H1 (cell line): Measurements from ENCODE around the gene SPTBN1. TPM values are rescaled to one million over a fixed set of nuclear protein-coding genes. Genes with fewer than 3 reads are reported as not detected.

Experiments
- CTCF ChIA-PET: fragments of 300-600 bp; sonication (Branson Sonifier 250); formaldehyde crosslinking; loops from one replicate; lab custom pipeline; 2021; ENCODE audit not compliant: partially characterized antibody; lab: Charles Lee
- POLR2A ChIA-PET: fragments of 300-600 bp; sonication (Branson Sonifier 250); formaldehyde crosslinking; loops from one replicate; lab custom pipeline; 2021; ENCODE audit warnings: inconsistent platforms; ENCODE audit not compliant: partially characterized antibody; lab: Charles Lee
- DNase-seq, 2 experiments: peaks; one replicate each; pipeline versions ENCODE4 v3.0.0 to v3.0.0-alpha.2; 2010 to 2022; ENCODE audit warnings: low spot score in 2 of 2, low read depth in 1 of 2, mixed read lengths in 1 of 2
- FAIRE-seq: peaks from 2 replicates; lab custom pipeline; 2011; peaks lifted over from hg19 to GRCh38; lab: Jason Lieb, UNC
- H2AFZ ChIP-seq: 2 replicates; pipeline ENCODE4 v1.8.1; 2012; ENCODE audit warnings: low read length, inconsistent platforms
- H2AK5ac ChIP-seq: 2 replicates; pipeline ENCODE4 v1.6.1; 2013; ENCODE audit warnings: low read depth, low read length
- H2BK120ac ChIP-seq: replicated peaks from 2 replicates; pipeline ENCODE3; 2013; ENCODE audit warnings: low read depth, low read length, inconsistent platforms
- H2BK12ac ChIP-seq: 2 replicates; pipeline ENCODE4 v1.6.1; 2013; ENCODE audit warnings: low read depth, low read length
- H2BK15ac ChIP-seq: 2 replicates; pipeline ENCODE4 v1.6.1; 2013; ENCODE audit warnings: low read length
- H2BK20ac ChIP-seq: 2 replicates; pipeline ENCODE4 v1.6.1; 2013; ENCODE audit warnings: low read length
- H2BK5ac ChIP-seq: 2 replicates; pipeline ENCODE4 v1.6.1; 2013; ENCODE audit warnings: low read depth, low read length
- H3K14ac ChIP-seq: 2 replicates; pipeline ENCODE4 v1.6.1; 2013; ENCODE audit warnings: inconsistent platforms; ENCODE audit not compliant: insufficient read length
- H3K18ac ChIP-seq: 2 replicates; pipeline ENCODE4 v1.6.1; 2013; ENCODE audit warnings: low read length; ENCODE audit errors: extremely low read depth
- H3K23ac ChIP-seq: 2 replicates; pipeline ENCODE4 v1.6.1; 2013; ENCODE audit warnings: inconsistent platforms; ENCODE audit not compliant: insufficient read length
- H3K23me2 ChIP-seq: 2 replicates; pipeline ENCODE4 v1.6.1; 2013; ENCODE audit warnings: low read depth, low read length
- H3K27ac ChIP-seq: 2 replicates; pipeline ENCODE4 v1.6.1; 2011; ENCODE audit warnings: low read depth, low read length, inconsistent platforms
- H3K27me3 ChIP-seq, 4 experiments: replicated peaks in 1 of 4; 1 replicate in 1 of 4; 2 replicates in 3 of 4; pipeline versions ENCODE4 v1.6.1 to v1.8.1; 2011 to 2013; ENCODE audit warnings: low read length in 3 of 4, mild to moderate bottlenecking in 3 of 4, inconsistent platforms in 2 of 4, mixed read lengths in 2 of 4, moderate library complexity in 1 of 4; ENCODE audit not compliant: control insufficient read depth in 3 of 4, insufficient read depth in 3 of 4; ENCODE audit errors: extremely low read depth in 1 of 4
- H3K36me3 ChIP-seq, 4 experiments: 2 replicates each; pipeline versions ENCODE4 v1.6.1 to v1.8.1; 2011 to 2013; ENCODE audit warnings: mild to moderate bottlenecking in 4 of 4, low read length in 3 of 4, moderate library complexity in 2 of 4, control low read depth in 1 of 4, inconsistent platforms in 1 of 4; ENCODE audit not compliant: insufficient read depth in 4 of 4, control insufficient read depth in 2 of 4
- H3K4ac ChIP-seq: replicated peaks from 2 replicates; pipeline ENCODE3; 2013; ENCODE audit warnings: low read length, low read depth, mixed read lengths, inconsistent platforms; ENCODE audit not compliant: insufficient read length
- H3K4me1 ChIP-seq, 4 experiments: replicated peaks in 1 of 4; 1 replicate in 1 of 4; 2 replicates in 3 of 4; pipeline versions ENCODE4 v1.6.1 to v1.8.1; 2011 to 2013; ENCODE audit warnings: low read length in 3 of 4, inconsistent platforms in 2 of 4, mixed read lengths in 1 of 4; ENCODE audit not compliant: insufficient read depth in 4 of 4, control insufficient read depth in 3 of 4
- H3K4me2 ChIP-seq, 2 experiments: 2 replicates each; pipeline versions ENCODE4 v1.6.1 to v1.8.1; 2011 to 2013; ENCODE audit warnings: low read depth in 2 of 2, low read length in 2 of 2, control low read depth in 1 of 2, inconsistent platforms in 1 of 2, mild to moderate bottlenecking in 1 of 2; ENCODE audit not compliant: insufficient read depth in 1 of 2
- H3K4me3 ChIP-seq, 4 experiments: fragments of 200-600, 300-600 bp in 1 of 4; sonication (generic), shearing (Covaris generic), sonication (Bioruptor Twin) in 1 of 4; 2 replicates each; pipeline versions ENCODE4 v1.5.1 to v1.8.1; 2011 to 2016; ENCODE audit warnings: low read length in 4 of 4, low read depth in 3 of 4, control low read depth in 2 of 4, inconsistent platforms in 2 of 4, mild to moderate bottlenecking in 2 of 4, mixed read lengths in 1 of 4, moderate library complexity in 1 of 4; ENCODE audit not compliant: insufficient read depth in 2 of 4; ENCODE audit errors: extremely low read depth in 1 of 4
- H3K56ac ChIP-seq: replicated peaks from 2 replicates; pipeline ENCODE3; 2013; ENCODE audit warnings: low read depth, mild to moderate bottlenecking, mixed read lengths, low read length, inconsistent platforms; ENCODE audit not compliant: insufficient read length
- H3K79me1 ChIP-seq: 2 replicates; pipeline ENCODE4 v1.6.1; 2013; ENCODE audit warnings: low read depth, low read length, control low read depth
- H3K79me2 ChIP-seq, 2 experiments: 2 replicates each; pipeline versions ENCODE4 v1.6.1 to v1.8.1; 2012 to 2013; ENCODE audit warnings: low read length in 2 of 2, mild to moderate bottlenecking in 2 of 2, inconsistent platforms in 1 of 2; ENCODE audit not compliant: insufficient read depth in 2 of 2, control insufficient read depth in 1 of 2
- H3K9ac ChIP-seq, 4 experiments: replicated peaks in 1 of 4; 1 replicate in 1 of 4; 2 replicates in 3 of 4; pipeline versions ENCODE4 v1.6.1 to v1.8.1; 2011 to 2013; ENCODE audit warnings: low read depth in 3 of 4, low read length in 3 of 4, control low read depth in 2 of 4, mild to moderate bottlenecking in 2 of 4, moderate library complexity in 2 of 4, inconsistent platforms in 1 of 4; ENCODE audit errors: extremely low read depth in 1 of 4
- H3K9me3 ChIP-seq, 2 experiments: 2 replicates each; pipeline versions ENCODE4 v1.6.1 to v1.8.1; 2012 to 2013; ENCODE audit warnings: mild to moderate bottlenecking in 2 of 2, moderate library complexity in 2 of 2, control low read depth in 1 of 2, inconsistent platforms in 1 of 2, low read depth in 1 of 2, low read length in 1 of 2, mixed read lengths in 1 of 2; ENCODE audit not compliant: insufficient read depth in 2 of 2
- H4K20me1 ChIP-seq, 2 experiments: replicated peaks in 1 of 2; 2 replicates each; pipeline versions ENCODE3 to v1.8.1; 2011 to 2013; ENCODE audit warnings: inconsistent platforms in 2 of 2, low read length in 2 of 2, mild to moderate bottlenecking in 1 of 2; ENCODE audit not compliant: insufficient read depth in 2 of 2, control insufficient read depth in 1 of 2
- H4K5ac ChIP-seq: 2 replicates; pipeline ENCODE4 v1.6.1; 2013; ENCODE audit warnings: low read length, low read depth, mixed read lengths, inconsistent platforms; ENCODE audit not compliant: insufficient read length
- H4K8ac ChIP-seq: 2 replicates; pipeline ENCODE4 v1.8.0; 2013; ENCODE audit warnings: mild to moderate bottlenecking, moderate library complexity, low read length, inconsistent platforms; ENCODE audit not compliant: insufficient read depth; ENCODE audit errors: extremely low read depth
- H4K91ac ChIP-seq: replicated peaks from 2 replicates; pipeline ENCODE3; 2013; ENCODE audit warnings: low read length, mixed read lengths, inconsistent platforms; ENCODE audit not compliant: insufficient read length
- EGR1 ChIP-seq: IDR thresholded peaks from 2 replicates; pipeline ENCODE4 v1.6.1; 2011; ENCODE audit warnings: low read depth, low read length, borderline replicate concordance
- TBP ChIP-seq: IDR thresholded peaks from 2 replicates; pipeline ENCODE4 v1.6.1; 2011; ENCODE audit warnings: low read depth, low read length, improper control_type of control experiment
- TCF12 ChIP-seq: IDR thresholded peaks from 2 replicates; pipeline ENCODE4 v1.6.1; 2011; ENCODE audit warnings: low read depth, mild to moderate bottlenecking, low read length
- WGBS, 2 experiments: shearing (Covaris generic) in 1 of 2; methylation state at CpG; one replicate each; pipeline versions ENCODE4 v1.1.6 to v1.1.7; 2013 to 2015; ENCODE audit warnings: low lambda C conversion rate in 2 of 2, mixed read lengths in 2 of 2, inconsistent platforms in 1 of 2, low coverage in 1 of 2, missing lambda C conversion rate in 1 of 2; ENCODE audit not compliant: insufficient replicate concordance in 2 of 2, insufficient coverage in 1 of 2, insufficient read length in 1 of 2; ENCODE audit errors: extremely low coverage in 1 of 2, missing lambda C conversion rate in 1 of 2; 5-methylcytosine and 5-hydroxymethylcytosine counted together
- polyA plus RNA-seq, 7 experiments: library from polyadenylated mRNA; depleted of rRNA in 3 of 7; stranded (reverse) in 5 of 7; unstranded in 2 of 7; fragments of >200 nt in 5 of 7; fragments of 200-250 nt in 2 of 7; gene quantifications; 1 replicate in 5 of 7; 2 replicates in 1 of 7; 4 replicates in 1 of 7; pipeline versions ENCODE4 v1.2.1 to v1.2.3, GENCODE V29; 2011 to 2013; ENCODE audit warnings: missing spikeins in 2 of 7, mixed read lengths in 2 of 7
- total RNA-seq: library from RNA; stranded (reverse); fragmentation: NEBNext Ultra II Directional; extraction: Animal tissue kit (Norgen Biotek cat#: 25700); gene quantifications from 2 replicates; pipeline ENCODE4 v1.2.1, GENCODE V29; 2021

SPTBN1 gene
- total and polyA plus RNA-seq, 2 of the 8 experiments (the other 6 are each of a cell fraction or from before 2014, with no cell fraction given) = 31.8 to 180 TPM

DNA sequence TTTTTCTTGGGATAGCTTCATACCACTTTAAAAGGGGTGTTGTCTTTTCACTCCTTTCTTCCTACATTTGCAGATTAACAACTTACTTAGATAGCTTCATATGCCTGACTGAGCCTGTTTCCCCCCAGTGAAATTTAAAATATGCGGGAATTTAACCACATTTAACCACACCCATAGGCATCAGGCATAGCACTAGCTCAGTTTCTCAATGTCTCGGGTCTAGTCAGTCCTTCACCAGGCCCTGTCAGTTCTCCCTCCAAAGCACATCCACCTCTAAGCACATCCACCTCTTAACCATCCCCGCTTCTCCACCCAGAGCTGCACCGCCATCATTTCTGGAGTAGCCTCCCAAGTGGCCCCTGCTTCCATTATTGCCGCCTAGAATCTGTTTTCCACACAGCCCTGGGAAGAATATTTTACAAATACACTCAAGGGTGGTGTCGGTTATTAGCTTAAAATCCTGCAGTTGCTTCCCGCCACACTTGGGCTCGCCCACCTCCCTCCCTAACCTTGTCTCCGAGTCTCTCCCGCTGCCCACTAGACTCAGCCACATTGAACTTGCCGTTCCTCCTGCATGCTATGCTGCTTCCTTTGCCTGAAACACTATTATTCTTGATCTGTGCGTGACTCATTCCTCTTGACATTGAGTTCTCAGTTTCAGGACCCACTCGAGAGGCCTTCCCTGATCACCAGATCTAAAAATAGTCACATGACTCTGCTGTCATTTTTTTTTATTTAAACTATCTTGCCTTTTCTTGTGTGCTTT lies 68.3 kb downstream of the SPTBN1 start:
- Histone ChIP-seq H2BK20ac (no peak overlapping the region), H3K14ac (no peak overlapping the region), H4K5ac (no peak overlapping the region), H3K79me2 (no peaks in the 10 kb centered on the region; a peak in 2 of 4 replicates), H2BK5ac (no peak overlapping the region), H3K79me1 (no peaks in the 10 kb centered on the region; the same call in 1 of the 2 replicates), H3K23me2 (no peaks in the 10 kb centered on the region; the same call in 1 of the 2 replicates), H2BK120ac (no peak overlapping the region), H4K20me1 (peaks cover 0 to 3% of the 10 kb centered on the region in 2 experiments), H3K36me3 (peaks cover 0 to 7% (median 2%) of the 10 kb centered on the region in 4 experiments; a peak in 3 of 8 replicates), H4K91ac (no peak overlapping the region), H2AK5ac (no peak overlapping the region), H3K9me3 (no peaks in the 10 kb centered on the region), H2BK15ac (0 out of 2 replicates have a peak overlapping the region, but pooled peaks have one; percentile 40), H3K4me1 (peaks cover 0 to 3% (median under 1%) of the 10 kb centered on the region in 4 experiments; a peak in 3 of 7 replicates), H3K4me3 (no peak overlapping the region), H3K23ac (no peak overlapping the region), H3K56ac (no peak overlapping the region), H2AFZ (no peak overlapping the region), H3K4ac (no peak overlapping the region), H4K8ac (no peak overlapping the region), H2BK12ac (no peak overlapping the region), H3K9ac (no peak overlapping the region), H3K27ac (no peak overlapping the region), H3K4me2 (no peak overlapping the region), H3K27me3 (no peaks in the 10 kb centered on the region), H3K18ac (no peak overlapping the region)
- FAIRE-seq = no peak
- no peak for DNase-seq
- ChIA-PET CTCF (interaction anchor here (0.5 to 4.1 kb wide), 34 partner anchors 10 to 417 kb away, joined by 3 to 39 read pairs (median 4); no protein-coding TSS in a partner anchor), POLR2A (interaction anchor here (0.9 to 2.2 kb wide), 2 partner anchors 25 to 34 kb away, joined by 4 to 9 read pairs; no protein-coding TSS in a partner anchor)
- 90% methylated on average over 13 of the region's 13 CpGs; no CpG with 5 or more reads in 1 of the 2 experiments for WGBS, 2 experiments
- no peak for TF ChIP-seq TCF12
- no peak for TF ChIP-seq EGR1
- no peak for TF ChIP-seq TBP
